DMS153 (cell line): ENCODE measurements around the gene NUDT3.
"Not testable (repeated sequence)": the region's sequence is repeated elsewhere in the genome, so short reads cannot be mapped to it uniquely, and the experiment has no call there.

ENCODE experiments used
- DNase-seq: peaks from one replicate; lab custom pipeline; 2025; lab: John Stamatoyannopoulos, UW

Gene NUDT3

DNA sequence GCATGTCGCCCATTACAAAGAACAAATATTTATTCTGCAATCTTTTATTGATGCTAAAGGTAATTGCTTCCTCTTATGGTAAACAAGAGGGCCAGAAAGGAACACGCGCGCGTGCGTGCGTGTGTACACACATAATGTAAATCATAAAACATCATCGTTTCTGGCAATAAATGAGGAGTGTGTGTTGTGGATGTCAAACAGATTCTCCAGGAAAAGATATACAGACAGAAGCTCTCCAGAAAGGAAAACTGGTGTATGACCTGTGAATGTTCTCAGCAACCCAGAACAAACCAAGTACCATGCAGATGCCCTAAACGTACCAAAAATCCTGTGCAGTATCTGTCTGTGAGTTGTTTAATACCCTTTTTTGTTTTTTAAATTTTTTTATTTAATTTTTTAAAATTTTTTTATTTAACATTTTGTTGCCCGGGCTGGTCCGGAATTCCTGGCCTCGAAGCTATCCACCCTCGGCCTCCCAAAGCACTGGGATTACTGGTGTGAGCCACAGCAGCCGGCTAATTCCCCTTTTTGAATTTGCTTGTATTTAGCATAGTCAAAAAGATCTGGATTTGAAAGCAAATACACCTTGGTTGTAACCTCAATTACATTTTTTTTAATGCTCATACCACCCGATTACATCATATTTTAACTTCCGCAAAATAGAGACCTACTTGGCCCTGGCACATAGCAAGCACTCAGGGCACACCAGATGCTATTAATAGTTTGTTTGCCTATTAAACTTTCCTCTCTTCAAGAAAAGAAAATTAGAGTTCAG lies 909 bp upstream of the NUDT3 start:
- peak; percentile 37 for DNase-seq

DNA sequence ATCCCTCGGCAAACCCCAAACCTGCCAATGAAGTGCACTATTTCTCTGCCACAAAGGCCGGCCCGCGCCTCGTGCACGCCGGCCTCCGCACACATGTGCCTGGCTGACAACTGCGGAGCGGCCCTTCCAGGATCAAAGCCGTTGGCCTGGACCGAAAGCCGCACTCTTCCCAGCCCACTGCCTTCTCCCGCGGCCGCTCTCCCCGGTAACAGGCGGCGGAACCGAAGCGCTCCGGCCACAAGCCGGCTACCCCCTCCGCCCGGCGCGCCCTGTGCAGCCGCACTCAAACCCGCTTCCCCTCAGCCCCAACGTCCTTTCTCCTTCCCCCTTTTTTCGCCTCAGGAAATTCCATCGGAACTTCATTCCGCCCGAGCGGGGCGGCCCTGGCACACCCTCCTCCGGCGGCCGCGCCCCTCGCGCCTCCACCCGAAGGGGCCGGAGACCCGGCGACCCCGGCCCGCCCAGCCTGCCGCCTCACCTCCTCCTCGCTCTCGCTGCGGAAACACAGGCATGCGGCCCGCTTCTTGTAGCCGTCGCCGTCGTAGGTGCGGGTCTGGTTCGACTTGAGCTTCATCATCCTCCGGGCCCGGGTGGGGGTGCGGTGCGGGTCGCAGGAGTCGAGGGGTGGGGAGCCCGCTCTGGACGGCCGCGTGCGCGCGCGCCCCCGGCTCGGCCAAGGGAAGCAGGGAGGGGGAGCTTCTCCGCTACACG lies 528 bp downstream of the NUDT3 start:
- DNase-seq: peak; percentile 21

DNA sequence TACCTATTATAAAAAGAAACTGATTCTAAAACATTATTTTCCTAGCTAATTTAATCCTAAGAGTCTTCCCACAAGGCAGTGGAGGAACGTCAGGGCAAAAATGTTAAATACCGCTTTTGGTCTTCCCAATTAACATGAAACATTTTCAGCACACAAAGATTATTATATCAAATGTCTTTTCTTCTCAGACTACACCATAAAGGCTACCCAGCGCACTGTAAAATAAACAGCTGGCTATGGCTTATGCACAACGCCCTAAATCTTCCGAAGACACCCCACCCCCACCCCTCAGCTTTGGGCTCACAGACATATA lies 1.0 kb downstream of the NUDT3 start:
- DNase-seq: no peak

DNA sequence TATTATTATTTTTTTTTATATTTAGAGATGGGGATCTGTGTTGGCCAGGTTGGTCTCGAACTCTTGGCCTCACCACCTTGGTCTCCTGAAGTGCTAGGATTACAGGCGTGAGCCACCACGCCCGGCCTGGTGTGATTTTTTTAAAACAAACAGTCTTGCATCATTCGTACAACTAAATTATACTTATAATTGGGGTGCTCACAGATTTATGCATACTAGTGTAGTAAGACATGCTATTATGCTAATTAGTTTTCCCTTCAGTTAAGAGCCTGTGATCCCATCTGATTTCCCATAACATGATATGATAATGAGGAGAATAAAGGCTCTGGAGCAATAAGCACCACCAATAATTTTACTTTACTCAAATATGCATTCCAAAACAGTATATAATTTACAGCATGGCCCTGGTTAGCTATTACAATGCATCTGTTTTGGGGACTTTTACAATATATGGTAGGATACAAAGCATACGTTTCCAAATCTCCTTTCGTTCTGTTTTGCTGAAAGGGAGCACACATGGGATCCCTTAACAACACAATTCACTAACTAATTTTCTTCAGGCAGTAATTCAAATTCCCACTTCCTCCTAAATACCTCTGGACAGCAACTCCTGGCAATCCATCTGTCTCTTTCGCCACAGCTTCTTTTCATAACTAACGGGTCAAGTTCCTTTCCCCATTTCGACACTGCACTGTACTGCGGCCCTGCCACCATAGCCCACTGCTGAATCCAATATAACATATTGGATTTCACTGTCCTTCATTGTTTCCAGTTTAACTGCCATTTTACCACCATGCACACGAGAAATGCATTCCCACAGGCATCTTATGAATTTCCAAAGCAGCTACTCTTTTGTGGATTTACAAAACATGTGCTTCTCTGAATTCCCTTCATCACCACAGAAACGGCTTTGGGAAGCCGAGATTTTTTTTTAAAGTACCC lies 1.7 kb downstream of the NUDT3 start:
- DNase-seq: no peak

DNA sequence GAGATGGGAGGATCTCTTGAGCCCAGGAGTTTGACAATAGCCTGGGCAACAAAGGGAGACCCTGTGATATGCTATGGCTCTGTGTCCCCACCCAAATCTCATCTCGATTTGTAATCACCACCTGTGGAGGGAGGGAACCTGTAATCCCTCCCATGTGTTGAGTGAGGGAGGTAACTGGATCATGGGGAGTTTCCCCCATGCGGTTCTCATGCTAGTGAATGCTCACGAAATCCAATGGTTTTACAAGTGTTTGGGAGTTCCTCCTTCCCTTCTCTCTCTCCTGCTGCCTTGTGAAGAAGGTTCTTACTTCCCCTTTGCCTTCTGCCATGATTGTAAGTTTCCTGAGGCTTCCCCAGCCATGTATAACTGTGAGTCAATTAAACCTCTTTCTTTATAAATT lies 3.4 kb downstream of the NUDT3 start:
- no peak for DNase-seq

DNA sequence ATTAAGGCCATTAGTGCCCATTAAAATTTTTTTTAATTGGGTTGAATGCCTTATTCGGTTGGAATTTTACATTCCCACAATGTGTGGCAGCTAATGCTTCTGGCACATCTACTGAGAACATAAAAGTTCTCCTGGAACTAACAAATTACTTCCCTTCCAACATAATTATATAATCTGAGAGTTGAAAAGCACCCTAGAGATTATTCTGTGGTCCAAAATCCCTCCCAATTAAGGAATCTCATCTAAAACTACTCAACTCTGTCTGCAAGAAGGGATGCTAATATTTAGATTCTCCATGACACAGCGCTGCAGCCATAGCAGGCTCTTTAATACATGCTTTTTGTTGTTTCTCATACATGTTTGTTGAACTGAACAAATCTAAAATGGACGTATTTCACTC lies 4.0 kb downstream of the NUDT3 start:
- no peak for DNase-seq

DNA sequence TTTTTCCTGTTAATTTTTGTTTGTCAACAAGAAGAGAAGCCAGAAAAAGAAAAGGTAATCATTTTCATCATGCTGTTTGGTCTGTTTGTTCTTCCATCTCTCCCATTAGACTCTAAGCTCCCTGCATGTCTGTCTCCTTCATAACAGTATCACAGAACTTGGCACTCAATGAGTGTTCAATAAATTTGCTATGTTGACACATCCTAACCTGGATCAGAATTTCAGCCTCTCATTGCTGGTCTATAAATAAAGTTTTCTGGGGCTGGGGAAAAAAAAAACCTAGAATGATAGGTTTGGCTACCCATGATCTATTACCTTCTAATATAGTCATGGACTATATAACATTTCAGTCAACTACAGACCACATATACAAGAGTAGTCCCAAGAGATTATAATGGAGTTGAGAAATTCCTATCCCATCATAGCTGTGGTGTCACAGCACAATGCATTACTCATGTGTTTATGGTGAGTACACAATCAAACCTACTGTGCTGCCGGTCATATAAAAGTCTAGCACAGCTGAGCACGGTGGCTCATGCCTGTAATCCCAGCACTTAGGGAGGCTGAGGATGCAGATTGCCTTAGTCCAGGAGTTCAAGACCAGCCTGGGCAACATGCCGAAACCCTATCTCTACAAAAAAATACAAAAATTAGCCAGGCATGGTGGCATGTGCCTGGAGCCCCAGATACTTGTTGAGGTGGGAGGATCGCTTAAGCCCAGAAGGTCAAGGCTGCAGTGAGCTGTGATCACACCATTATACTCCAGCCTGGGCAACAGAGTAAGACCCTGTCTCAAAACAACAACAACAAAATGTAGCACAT lies 5.9 kb downstream of the NUDT3 start:
- DNase-seq: no peak

DNA sequence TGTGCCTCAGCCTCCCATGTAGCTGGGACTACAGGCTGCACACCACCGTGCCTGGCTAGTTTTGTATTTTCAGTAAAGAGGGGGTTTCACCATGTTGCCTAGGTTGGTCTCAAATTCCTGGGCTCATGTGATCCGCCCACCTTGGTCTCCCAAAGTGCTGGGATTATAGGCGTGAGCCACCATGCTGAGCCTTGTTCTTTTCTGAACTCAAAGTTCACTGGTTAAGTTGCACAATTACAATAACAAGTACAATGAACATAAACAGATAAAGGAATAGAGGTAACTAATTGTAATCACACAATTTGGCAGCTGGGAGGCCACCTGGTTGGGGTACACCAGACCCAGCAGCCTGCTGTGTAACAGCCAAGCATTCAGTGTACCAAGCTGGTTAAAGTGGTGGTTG lies 6.7 kb downstream of the NUDT3 start:
- DNase-seq: no peak

DNA sequence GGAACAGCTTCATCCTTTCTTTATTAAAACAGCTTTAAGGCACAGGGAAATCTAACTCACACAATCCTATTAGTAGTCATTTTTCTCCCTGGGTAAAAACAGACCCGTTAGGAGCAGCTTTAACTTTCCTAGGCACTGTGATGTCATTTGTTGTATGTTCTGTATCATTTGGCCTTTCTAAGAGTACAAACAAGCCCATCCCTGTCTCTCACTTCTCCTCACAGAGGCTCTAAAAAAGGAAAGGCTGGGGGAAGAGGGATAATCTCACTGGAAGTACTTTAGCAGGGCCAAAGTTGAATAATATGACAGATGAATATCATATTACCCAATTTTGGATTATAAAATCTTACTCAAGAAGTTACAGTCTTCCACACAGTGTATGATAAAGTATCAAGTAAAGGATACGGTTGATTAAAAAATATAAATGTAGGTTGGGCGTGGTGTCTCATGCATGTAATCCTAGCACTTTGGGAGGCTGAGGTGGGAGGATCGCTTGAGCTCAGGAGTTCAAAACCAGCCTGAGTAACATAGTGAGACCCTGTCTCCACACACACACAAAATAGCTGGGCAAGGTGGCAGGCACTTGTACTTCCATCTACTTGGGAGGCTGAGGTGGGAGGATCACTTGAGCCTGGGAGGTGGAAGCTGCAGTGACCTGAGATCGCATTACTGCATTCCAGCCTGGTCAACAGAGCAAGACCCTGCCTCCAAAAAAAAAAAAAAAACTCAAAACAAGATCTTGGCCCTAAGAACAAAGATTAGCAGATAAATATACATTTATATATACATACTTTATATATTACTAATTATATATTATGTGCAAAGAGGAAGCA lies 7.9 kb downstream of the NUDT3 start:
- no peak for DNase-seq

DNA sequence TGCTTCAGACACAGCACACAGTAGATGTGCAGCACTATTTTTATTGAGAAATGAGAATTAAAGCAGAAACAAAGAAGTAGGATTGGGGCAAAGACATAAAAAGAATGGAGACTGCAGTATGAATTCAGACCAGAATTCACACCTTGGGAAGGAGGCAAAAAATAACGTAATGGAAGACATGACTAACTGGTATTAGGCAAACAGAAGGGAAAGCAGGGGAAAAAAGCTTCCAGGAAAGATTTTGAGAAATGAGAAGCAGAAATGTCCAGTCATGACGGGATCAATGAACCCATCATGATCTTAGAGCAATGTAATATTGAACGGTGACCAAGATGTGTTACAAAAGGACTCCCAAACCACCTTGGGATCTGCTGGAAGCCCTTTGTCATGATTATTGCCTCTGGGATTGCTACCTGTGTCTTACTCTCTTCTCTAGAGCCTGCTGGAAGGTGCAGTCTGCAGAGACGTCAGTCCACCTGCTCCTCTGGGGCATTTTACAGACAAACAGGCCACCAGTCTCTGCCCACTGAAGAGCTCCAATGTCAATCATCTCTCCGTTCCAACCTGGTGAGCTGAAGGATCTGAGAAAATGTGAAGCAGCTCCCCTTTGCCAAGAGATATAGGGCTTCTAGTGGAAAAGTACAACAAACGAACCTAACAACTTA lies 8.7 kb downstream of the NUDT3 start:
- no peak for DNase-seq

DNA sequence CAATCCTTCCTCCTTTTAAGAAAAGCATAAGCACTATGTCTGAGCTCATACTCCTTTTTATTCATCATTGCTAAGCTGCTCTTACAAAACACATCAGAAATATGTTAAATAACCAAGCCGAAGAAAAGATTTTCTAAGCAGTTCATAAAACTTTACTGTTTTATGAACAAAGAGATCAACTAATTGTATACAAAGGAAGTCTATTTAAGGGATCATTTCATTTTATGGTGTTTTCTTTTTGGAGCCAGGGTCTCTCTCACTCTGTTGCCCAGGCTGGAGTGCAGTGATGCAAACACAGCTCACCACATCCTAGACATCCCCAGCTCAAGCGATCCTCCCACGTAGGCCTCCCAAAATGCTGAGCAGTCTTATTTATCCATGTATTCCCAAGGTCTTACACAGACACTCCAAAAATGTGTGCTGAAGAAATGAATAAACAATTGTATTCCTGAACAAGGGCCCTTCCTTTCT lies 9.3 kb downstream of the NUDT3 start:
- no peak for DNase-seq

DNA sequence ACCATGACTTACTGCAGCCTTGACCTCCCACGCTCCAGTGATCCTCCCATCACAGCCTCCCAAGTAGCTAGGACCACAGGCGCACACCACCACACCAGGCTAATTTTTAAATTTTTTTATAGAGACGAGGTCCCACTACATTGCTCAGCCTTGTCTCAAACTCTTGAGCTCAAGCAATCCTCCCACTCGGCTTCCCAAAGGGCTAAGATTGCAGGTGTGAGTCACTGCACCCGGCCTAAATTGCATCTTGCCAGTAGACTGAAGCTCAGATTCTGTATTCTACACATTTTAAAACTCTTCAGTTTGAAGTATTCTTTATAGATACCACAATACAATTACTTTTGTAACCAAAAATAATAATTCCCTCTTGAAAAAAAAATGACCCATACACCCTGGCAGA lies 11.4 kb downstream of the NUDT3 start:
- no peak for DNase-seq

DNA sequence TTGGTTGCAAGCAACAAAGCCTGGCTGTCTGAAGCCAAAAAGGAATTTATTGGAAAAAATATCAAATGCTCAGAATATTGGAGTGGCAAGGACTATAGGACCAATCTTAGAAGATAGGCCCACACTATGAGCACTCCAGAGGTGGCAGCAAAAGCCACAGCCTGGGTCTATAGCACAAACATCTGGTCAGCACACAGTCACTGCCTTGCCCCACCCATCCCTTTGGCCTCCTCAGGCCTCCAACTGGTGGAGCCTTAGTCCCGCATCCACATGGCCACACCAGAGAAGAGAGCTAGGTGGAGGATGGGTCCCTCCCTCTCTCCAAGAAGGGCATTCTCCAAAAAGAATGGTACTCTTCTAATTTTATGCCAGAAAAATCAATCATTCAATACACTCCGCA lies 14.0 kb downstream of the NUDT3 start:
- no peak for DNase-seq

DNA sequence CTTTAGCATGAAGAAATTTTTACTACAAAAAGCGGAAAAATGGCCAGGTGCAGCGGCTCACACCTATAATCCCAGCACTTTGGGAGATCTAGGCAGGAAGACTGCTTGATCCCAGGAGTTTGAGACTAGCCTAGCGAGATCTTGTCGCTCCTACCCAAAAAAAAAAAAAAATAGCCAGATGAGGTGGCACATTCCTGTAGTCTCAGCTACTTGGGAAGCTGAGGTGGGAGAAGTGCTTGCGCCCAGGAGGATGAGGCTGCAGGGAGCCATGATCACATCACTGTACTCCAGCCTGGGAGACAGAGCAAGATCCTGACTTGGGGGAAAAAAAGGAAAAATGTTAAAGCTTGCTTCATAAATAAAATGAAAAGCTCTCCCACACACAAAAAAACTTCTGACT lies 14.5 kb downstream of the NUDT3 start:
- DNase-seq: no peak

DNA sequence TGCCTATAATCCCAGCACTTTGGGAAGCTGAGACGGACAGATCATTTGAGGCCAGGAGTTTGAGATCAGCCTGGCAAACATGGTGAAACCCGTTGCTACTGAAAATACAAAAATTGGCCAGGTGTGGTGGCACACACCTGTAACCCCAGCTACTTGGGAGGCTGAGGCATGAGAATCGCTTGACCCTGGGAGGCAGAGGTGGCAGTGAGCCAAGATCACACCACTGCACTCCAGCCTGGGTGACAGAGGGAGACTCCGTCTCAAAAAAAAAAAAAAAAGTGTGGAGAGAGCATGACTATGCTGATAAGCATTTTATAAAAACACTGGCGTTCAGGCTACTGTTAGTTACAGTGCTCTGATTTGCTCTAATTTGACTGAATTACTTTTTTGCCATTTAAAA lies 14.9 kb downstream of the NUDT3 start:
- DNase-seq: not testable (repeated sequence)

DNA sequence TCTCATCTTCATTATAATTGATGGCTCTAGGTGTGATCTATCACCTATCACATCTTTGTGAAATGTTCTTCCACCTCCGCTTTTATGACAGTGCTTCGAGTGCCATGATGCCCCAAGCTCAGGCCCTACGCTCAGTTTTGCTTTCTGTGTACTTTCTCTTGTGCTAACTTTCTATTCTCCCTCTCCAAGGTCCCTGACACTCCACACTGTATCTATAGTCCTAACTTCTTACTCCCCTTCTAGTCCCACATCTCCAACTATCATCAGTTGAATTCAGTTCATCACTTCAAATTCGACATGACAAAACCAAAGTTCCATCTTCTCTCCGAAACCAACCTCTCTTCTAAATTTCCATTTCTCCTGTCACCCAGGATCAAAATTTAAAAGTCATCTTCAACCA lies 16.6 kb downstream of the NUDT3 start:
- DNase-seq: no peak

DNA sequence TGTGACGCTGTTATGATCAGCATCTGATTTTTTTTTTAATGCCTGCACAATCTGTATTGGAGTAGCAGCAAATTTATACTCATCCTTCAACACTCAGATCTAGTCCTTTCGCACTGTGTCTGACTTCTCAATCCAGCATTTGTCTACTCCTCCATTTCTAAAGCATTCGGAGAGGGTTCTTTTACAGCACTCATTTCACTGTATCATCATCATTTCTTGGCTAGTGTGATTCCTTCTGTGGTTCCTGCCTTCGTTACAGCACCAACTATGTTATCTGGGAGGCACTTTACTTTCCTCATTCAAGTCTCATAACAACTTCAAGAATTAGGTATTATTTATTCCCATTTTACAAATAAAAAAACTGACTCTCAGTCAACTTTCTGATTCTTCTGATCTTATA lies 18.0 kb downstream of the NUDT3 start:
- no peak for DNase-seq

DNA sequence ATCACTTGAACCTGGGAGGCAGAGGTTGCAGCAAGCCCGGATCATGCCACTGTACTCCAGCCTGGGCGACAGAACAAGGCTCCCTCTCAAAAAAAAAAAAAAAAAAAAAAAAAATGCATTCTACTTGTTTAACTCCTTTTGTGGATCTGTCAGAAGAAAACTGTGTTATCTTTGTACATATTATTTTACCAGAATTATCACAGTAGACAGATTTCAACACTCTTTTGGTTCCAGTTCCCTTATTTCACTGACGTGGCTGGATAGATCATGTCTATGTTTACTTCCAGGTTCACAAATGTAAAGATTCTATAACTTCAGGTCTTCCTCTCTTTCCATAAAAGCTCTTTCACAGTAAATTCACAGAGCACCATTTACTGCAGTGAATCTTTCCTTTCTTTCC lies 18.4 kb downstream of the NUDT3 start:
- no peak for DNase-seq

DNA sequence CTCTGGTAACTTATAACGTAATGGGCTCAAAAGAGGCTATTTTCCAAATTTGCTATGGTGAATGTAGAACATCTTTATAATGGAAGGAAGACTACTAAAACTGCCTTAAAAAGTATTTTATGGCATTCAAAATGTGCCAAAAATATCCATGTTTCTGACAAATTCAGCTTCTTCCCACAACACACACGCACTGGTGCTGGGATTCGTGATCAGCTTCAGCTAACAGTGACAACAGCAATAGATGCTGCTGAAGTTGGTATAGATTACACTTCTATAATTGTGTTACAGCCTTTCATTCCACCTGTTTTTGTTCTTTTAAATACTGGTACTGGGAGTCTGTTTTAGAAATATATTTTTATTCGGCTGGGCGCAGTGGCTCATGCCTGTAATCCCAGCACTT lies 19.0 kb downstream of the NUDT3 start:
- no peak for DNase-seq

DNA sequence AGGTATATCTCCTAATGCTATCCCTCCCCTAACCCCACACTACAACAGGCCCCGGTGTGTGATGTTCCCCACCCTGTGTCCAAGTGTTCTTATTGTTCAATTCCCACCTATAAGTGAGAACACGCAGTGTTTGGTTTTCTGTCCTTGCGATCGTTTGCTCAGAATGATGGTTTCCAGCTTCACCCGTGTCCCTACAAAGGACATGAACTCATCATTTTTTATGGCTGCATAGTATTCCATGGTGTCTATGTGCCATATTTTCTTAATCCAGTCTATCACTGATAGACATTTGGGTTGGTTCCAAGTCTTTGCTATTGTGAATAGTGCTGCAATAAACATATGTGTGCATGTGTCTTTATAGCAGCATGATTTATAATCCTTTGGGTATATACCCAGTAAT lies 20.6 kb downstream of the NUDT3 start:
- not testable (repeated sequence) for DNase-seq
